ENCODE data around the gene NQO2. TPM values are rescaled to one million over a fixed set of nuclear protein-coding genes. Genes with fewer than 3 reads are reported as not detected.

NQO2 gene
- total and polyA plus RNA-seq, 2 donors from 2014 or later = 37.0 to 291 TPM

- Histone ChIP-seq H3K27me3 (ENCODE audit: control insufficient read depth, insufficient read depth, low read length) (no peaks in the 10 kb centered on the region), H3K4me1 (ENCODE audit: control insufficient read depth in 2 of 3, insufficient read depth in 2 of 3, low read depth in 1 of 3, low read length in 3 of 3) (peaks cover 3 to 15% (median 9%) of the 10 kb centered on the region in 3 donors), H3K9me3 (ENCODE audit: control insufficient read depth in 2 of 3, insufficient read depth in 1 of 3, low read length in 3 of 3) (no peaks in the 10 kb centered on the region), H3K9ac (ENCODE audit: low read length in 3 of 3) (no peak overlapping the region), H3K27ac (ENCODE audit: low read depth in 2 of 2, low read length in 2 of 2) (no peak overlapping the region), H3K36me3 (ENCODE audit: control insufficient read depth in 2 of 3, insufficient read depth in 3 of 3, low read length in 3 of 3) (no peaks in the 10 kb centered on the region), H3K4me3 (ENCODE audit: low read length in 3 of 3) (no peak overlapping the region)
- DNase-seq (no peak), FAIRE-seq (no peak)
- intact Hi-C loops (cut with DNase I) = no loop called here
- TF ChIP-seq, protein P1, sequence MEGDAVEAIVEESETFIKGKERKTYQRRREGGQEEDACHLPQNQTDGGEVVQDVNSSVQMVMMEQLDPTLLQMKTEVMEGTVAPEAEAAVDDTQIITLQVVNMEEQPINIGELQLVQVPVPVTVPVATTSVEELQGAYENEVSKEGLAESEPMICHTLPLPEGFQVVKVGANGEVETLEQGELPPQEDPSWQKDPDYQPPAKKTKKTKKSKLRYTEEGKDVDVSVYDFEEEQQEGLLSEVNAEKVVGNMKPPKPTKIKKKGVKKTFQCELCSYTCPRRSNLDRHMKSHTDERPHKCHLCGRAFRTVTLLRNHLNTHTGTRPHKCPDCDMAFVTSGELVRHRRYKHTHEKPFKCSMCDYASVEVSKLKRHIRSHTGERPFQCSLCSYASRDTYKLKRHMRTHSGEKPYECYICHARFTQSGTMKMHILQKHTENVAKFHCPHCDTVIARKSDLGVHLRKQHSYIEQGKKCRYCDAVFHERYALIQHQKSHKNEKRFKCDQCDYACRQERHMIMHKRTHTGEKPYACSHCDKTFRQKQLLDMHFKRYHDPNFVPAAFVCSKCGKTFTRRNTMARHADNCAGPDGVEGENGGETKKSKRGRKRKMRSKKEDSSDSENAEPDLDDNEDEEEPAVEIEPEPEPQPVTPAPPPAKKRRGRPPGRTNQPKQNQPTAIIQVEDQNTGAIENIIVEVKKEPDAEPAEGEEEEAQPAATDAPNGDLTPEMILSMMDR (IDR thresholded peaks at IDR 0.05; ENCODE audit: borderline replicate concordance, extremely low read depth, insufficient read depth) = no peak
Observed at GRCh38 chr6:2986722-2987221, 12.9 kb upstream of the NQO2 start.

DNA sequence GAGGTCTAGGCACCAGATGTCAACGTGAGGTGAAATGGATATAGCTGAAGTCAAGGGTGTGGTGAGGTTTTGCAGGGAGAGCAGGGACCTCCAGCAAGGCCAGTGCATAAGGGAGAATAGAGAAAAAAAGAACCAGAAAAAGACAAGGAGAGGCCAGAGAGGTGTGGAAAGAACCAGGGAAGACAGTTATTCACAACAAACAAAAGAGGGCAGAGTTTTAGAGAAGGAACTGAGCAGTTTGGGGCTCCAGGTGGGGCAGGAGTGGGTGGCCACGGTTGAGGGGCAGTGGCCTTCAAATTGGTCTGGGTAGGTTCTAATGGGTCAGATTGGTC is 11.6 kb upstream of the NQO2 start:
- H3K27me3 ChIP-seq (ENCODE audit: control insufficient read depth, insufficient read depth, low read length) = no peaks in the 10 kb centered on the region
- no peaks in the 10 kb centered on the region for H3K36me3 ChIP-seq (ENCODE audit: control insufficient read depth in 2 of 3, insufficient read depth in 3 of 3, low read length in 3 of 3)
- H3K4me3 ChIP-seq (ENCODE audit: low read length in 3 of 3) = peak overlapping the region; percentile 87 to 98 (median 92)
- FAIRE-seq (no peak), DNase-seq (no peak)
- TF ChIP-seq, protein P1 (IDR thresholded peaks at IDR 0.05; ENCODE audit: borderline replicate concordance, extremely low read depth, insufficient read depth) = no peak
- peak overlapping the region; percentile 98 to 100 for H3K27ac ChIP-seq (ENCODE audit: low read depth in 2 of 2, low read length in 2 of 2)
- H3K9ac ChIP-seq (ENCODE audit: low read length in 3 of 3) = peak overlapping the region in 2 of 3 donors; percentile 89 to 99
- intact Hi-C loops (cut with DNase I) = no loop called here
- peaks cover 3 to 6% (median 6%) of the 10 kb centered on the region in 3 donors for H3K4me1 ChIP-seq (ENCODE audit: control insufficient read depth in 2 of 3, insufficient read depth in 2 of 3, low read depth in 1 of 3, low read length in 3 of 3)
- H3K9me3 ChIP-seq (ENCODE audit: control insufficient read depth in 2 of 3, insufficient read depth in 1 of 3, low read length in 3 of 3) = no peaks in the 10 kb centered on the region

GRCh38 chr6:2988426-2989331 is 11.0 kb upstream of the NQO2 start:
- Histone ChIP-seq H3K9me3 (ENCODE audit: control insufficient read depth in 2 of 3, insufficient read depth in 1 of 3, low read length in 3 of 3) (no peaks in the 10 kb centered on the region), H3K36me3 (ENCODE audit: control insufficient read depth in 2 of 3, insufficient read depth in 3 of 3, low read length in 3 of 3) (no peaks in the 10 kb centered on the region), H3K27ac (ENCODE audit: low read depth in 2 of 2, low read length in 2 of 2) (peak overlapping the region; percentile 98 to 100), H3K4me1 (ENCODE audit: control insufficient read depth in 2 of 3, insufficient read depth in 2 of 3, low read depth in 1 of 3, low read length in 3 of 3) (peaks cover 3 to 6% (median 6%) of the 10 kb centered on the region in 3 donors), H3K4me3 (ENCODE audit: low read length in 3 of 3) (peak overlapping the region; percentile 98 to 99 (median 98)), H3K9ac (ENCODE audit: low read length in 3 of 3) (peak overlapping the region; percentile 93 to 99 (median 99)), H3K27me3 (ENCODE audit: control insufficient read depth, insufficient read depth, low read length) (no peaks in the 10 kb centered on the region)
- no peak for FAIRE-seq
- TF ChIP-seq, protein P1 (IDR thresholded peaks at IDR 0.05; ENCODE audit: borderline replicate concordance, extremely low read depth, insufficient read depth) = peak; percentile 78
- intact Hi-C loops (cut with DNase I) = no loop called here
- peak; percentile 95 to 98 (median 97) for DNase-seq
